Mesodermal cell (in vitro differentiated cells): ENCODE measurements around the gene OSBPL3.
A peak's percentile ranks its signal among the peaks of the same experiment; 100 is the strongest.

Source experiments
- H3K27ac ChIP-seq: 2 replicates; pipeline ENCODE4 v1.7.0; 2013; ENCODE audit warnings: mild to moderate bottlenecking, low read depth, low read length, moderate library complexity; ENCODE audit not compliant: severe bottlenecking
- H3K36me3 ChIP-seq: 2 replicates; pipeline ENCODE4 v1.7.1; 2013; ENCODE audit warnings: mild to moderate bottlenecking, low read length, moderate library complexity; ENCODE audit not compliant: control insufficient read depth, insufficient read depth
- H3K4me1 ChIP-seq: one replicate; pipeline ENCODE4 v1.7.1; 2013; ENCODE audit warnings: mild to moderate bottlenecking, low read length; ENCODE audit not compliant: insufficient read depth, control insufficient read depth, poor library complexity, severe bottlenecking
- H3K4me3 ChIP-seq: 2 replicates; pipeline ENCODE4 v1.7.0; 2013; ENCODE audit warnings: low read length, control low read depth, mild to moderate bottlenecking; ENCODE audit not compliant: insufficient read depth, poor library complexity, severe bottlenecking; ENCODE audit errors: extremely low read depth
- H3K9me3 ChIP-seq: 2 replicates; pipeline ENCODE4 v1.7.1; 2013; ENCODE audit warnings: mild to moderate bottlenecking, low read length, moderate library complexity; ENCODE audit not compliant: control insufficient read depth
- WGBS, 2 experiments: methylation state at CpG; one replicate each; pipeline ENCODE4 v1.1.5; 2013; ENCODE audit warnings: missing lambda C conversion rate in 2 of 2; ENCODE audit not compliant: insufficient coverage in 2 of 2; 5-methylcytosine and 5-hydroxymethylcytosine counted together

The OSBPL3 gene

GRCh38 chr7:24828891-24829661, 150.9 kb downstream of the OSBPL3 start:
- peak overlapping the region; percentile 53 for H3K27ac ChIP-seq

DNA sequence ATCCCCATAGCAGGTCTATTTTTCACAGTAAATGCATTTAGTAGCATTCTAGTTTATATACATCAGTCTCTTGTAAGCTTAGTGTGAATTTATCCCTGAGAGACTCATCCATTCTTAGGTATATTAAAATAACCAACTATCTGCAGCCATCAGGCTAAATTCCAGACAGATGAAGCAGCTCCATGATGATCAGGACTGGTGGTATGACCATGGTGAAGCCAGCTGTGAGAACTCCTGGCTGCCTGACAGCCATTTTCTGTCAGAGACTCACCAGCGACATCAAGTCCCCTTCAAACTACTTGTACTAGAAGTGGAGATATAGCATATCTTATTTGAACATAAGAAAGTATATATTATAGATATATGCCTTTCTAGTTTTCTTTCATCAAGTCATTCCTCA, 152.4 kb downstream of the OSBPL3 start:
- Histone ChIP-seq H3K36me3 (peaks cover 36% of the 10 kb centered on the region), H3K9me3 (no peaks in the 10 kb centered on the region), H3K4me1 (peaks cover 40% of the 10 kb centered on the region), H3K27ac (no peak overlapping the region), H3K4me3 (no peak overlapping the region)
- no CpG with 5 or more reads among the region's 1 CpG for WGBS, 2 experiments

More at GRCh38 chr7:24828891-24829661, 150.9 kb downstream of the OSBPL3 start:
- Histone ChIP-seq H3K4me1 (peaks cover 49% of the 10 kb centered on the region), H3K36me3 (peaks cover 27% of the 10 kb centered on the region), H3K9me3 (no peaks in the 10 kb centered on the region), H3K4me3 (no peak overlapping the region)
- no CpG with 5 or more reads among the region's 1 CpG for WGBS, 2 experiments

- no peaks in the 10 kb centered on the region for H3K9me3 ChIP-seq
- 90% methylated on average over 2 of the region's 2 CpGs; no CpG with 5 or more reads in 1 of the 2 experiments for WGBS, 2 experiments
- H3K4me1 ChIP-seq = peaks cover 40% of the 10 kb centered on the region
- peaks cover 36% of the 10 kb centered on the region for H3K36me3 ChIP-seq
- no peak overlapping the region for H3K27ac ChIP-seq
- H3K4me3 ChIP-seq = no peak overlapping the region
Measured at GRCh38 chr7:24827027-24827426, 153.0 kb downstream of the OSBPL3 start.

DNA sequence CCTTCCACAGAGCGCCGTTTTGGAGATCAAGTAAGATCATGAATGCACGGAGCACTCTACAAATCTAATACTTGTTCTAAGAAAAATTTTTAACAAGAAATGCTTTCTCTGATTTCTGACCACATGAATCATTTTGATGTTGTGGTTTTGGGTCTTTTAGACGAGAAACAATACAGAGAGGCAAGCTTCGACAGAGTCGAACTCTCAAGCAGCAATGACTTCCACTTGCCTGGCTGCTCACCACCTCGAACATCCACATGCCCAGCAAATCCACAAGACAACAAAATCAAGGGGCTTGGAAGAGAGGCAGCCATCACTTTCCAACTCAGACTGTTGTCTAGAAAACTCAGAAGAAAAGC, 153.3 kb downstream of the OSBPL3 start:
- Histone ChIP-seq H3K9me3 (no peaks in the 10 kb centered on the region), H3K36me3 (peaks cover 36% of the 10 kb centered on the region), H3K4me1 (peaks cover 40% of the 10 kb centered on the region), H3K4me3 (no peak overlapping the region), H3K27ac (peak overlapping the region; percentile 60)
- 83 to 100% methylated on average over 1 of the region's 7 CpGs for whole genome bisulfite sequencing, 2 experiments

DNA sequence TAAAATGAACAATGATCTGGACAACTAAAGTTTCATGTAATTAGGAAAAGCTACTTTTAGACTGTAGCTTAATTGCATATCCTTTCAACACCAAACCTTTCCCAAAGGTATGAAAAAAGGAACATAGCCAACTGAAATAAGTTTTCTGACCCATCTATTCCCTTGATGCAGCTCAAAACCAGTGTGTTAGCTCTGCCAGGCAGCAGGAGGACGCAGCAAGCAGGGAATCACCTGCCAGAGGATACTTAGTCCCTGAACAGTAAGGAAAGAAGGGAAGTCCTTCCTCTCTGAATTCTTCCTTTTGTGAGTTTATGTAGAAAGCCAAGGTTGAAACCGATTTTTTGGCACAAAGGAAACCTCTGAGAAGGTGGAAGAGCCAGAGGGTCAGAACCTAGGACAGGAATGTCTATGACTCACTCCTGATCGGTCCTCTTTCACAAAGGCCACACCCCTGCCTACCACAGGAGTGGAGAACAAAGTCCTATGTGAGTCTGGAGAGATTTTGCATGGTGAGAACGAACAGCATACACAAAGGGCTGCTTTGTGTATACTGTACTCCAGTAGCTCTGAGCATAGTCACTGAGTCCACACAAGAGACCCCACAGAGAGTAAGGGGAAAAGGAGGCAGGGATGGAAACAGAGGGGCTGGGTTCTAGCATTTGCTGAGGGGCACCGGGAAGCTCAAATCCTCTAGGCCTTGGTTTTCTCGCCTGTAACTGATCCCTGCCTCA, 153.9 kb downstream of the OSBPL3 start:
- peaks cover 46% of the 10 kb centered on the region for H3K4me1 ChIP-seq
- no peak overlapping the region for H3K4me3 ChIP-seq
- H3K36me3 ChIP-seq = peaks cover 36% of the 10 kb centered on the region
- H3K27ac ChIP-seq = peak overlapping the region; percentile 60
- H3K9me3 ChIP-seq = no peaks in the 10 kb centered on the region
- 72 to 76% methylated on average over 2 to 4 of the region's 6 CpGs for WGBS, 2 experiments

- H3K4me3 ChIP-seq = no peak overlapping the region
- peaks cover 50% of the 10 kb centered on the region for H3K4me1 ChIP-seq
- no peaks in the 10 kb centered on the region for H3K9me3 ChIP-seq
- H3K27ac ChIP-seq = no peak overlapping the region
- WGBS, 2 experiments = no CpG with 5 or more reads among the region's 1 CpG
- H3K36me3 ChIP-seq = peaks cover 39% of the 10 kb centered on the region
Measured at GRCh38 chr7:24825381-24825794, 154.6 kb downstream of the OSBPL3 start.

GRCh38 chr7:24824896-24825295, 155.1 kb downstream of the OSBPL3 start:
- no peak overlapping the region for H3K27ac ChIP-seq
- 87 to 97% methylated on average over 3 of the region's 3 CpGs for WGBS, 2 experiments
- H3K4me1 ChIP-seq = peaks cover 49% of the 10 kb centered on the region
- H3K36me3 ChIP-seq = peaks cover 37% of the 10 kb centered on the region
- no peaks in the 10 kb centered on the region for H3K9me3 ChIP-seq
- H3K4me3 ChIP-seq = no peak overlapping the region

- H3K27ac ChIP-seq = no peak overlapping the region
- no peaks in the 10 kb centered on the region for H3K9me3 ChIP-seq
- H3K4me3 ChIP-seq = no peak overlapping the region
- peaks cover 39% of the 10 kb centered on the region for H3K36me3 ChIP-seq
- 96 to 100% methylated on average over 2 to 3 of the region's 3 CpGs for WGBS, 2 experiments
- peaks cover 44% of the 10 kb centered on the region for H3K4me1 ChIP-seq
Measured at GRCh38 chr7:24824400-24824799, 155.6 kb downstream of the OSBPL3 start.

DNA sequence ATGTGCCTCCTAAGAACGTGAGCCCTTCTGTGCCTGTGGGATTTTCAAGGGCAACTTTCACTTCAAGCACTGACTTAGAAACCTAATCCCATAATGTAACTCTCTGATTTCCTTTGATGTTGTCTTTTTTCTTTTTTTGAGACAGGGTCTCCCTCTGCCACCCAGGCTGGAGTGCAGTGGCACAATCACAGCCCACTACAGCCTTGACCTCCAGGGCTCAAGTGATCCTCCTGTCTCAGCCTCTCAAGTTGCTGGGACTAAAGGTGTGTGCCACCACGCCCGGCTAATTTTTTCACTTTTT, 158.3 kb downstream of the OSBPL3 start:
- WGBS, 2 experiments = 92 to 100% methylated on average over 1 to 3 of the region's 3 CpGs
- H3K4me3 ChIP-seq = no peak overlapping the region
- H3K36me3 ChIP-seq = peaks cover 38% of the 10 kb centered on the region
- H3K9me3 ChIP-seq = no peaks in the 10 kb centered on the region
- H3K4me1 ChIP-seq = peaks cover 26% of the 10 kb centered on the region
- H3K27ac ChIP-seq = no peak overlapping the region

DNA sequence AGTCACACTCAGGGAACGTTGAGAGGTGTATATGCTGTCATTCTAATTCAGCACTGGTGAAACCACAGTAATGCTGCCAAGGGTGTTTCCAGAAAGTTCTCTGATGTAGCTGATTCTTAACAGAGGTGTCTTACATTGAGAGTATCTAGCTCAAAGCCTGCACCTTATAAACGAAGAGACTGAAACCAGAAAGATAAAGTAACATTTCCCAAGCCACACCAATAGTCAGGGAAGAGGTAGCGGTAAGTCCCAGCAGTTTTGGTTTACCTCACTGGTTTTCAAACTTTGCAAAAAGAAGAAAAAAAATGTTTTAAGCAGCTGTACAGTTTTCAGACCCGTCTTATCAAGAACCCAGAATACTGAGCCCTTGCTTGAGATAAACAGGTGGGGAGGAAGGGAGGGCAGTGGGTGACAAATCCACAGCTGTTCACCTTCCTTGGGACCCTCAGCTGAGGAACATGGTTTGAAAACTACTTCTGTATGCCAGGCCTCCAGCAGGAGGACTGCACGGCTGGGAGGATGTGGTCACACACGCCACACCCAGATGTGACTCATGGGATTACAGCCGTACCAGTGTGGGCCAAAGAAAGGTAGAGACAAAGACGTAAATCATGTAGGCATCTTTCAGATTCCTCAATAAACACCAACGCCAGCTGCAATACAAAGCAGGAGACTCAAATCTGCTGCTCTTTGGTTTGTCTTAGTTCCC, 158.8 kb downstream of the OSBPL3 start:
- Histone ChIP-seq H3K9me3 (no peaks in the 10 kb centered on the region), H3K27ac (peak overlapping the region; percentile 6), H3K4me3 (no peak overlapping the region), H3K4me1 (peaks cover 21% of the 10 kb centered on the region), H3K36me3 (peaks cover 43% of the 10 kb centered on the region)
- WGBS, 2 experiments = 88% methylated on average over 6 to 7 of the region's 9 CpGs

- Histone ChIP-seq H3K9me3 (no peaks in the 10 kb centered on the region), H3K27ac (peak overlapping the region; percentile 6), H3K36me3 (peaks cover 45% of the 10 kb centered on the region), H3K4me1 (peaks cover 16% of the 10 kb centered on the region), H3K4me3 (no peak overlapping the region)
Measured at GRCh38 chr7:24820730-24821044, 159.3 kb downstream of the OSBPL3 start.
